NCI-H524 (cell line): ENCODE measurements around the gene ARRB1.
"Not testable (repeated sequence)": the region's sequence is repeated elsewhere in the genome, so short reads cannot be mapped to it uniquely, and the experiment has no call there.

Experiments
- DNase-seq, 2 experiments: peaks; one replicate each; lab custom pipeline; 2025; lab: John Stamatoyannopoulos, UW

The ARRB1 gene

GRCh38 chr11:75276186-75276585, 75.3 kb downstream of the ARRB1 start:
- no peak for DNase-seq

- DNase-seq = peak; percentile 80 to 93
These were observed 75.9 kb downstream of the ARRB1 start for GRCh38 chr11:75275581-75275980.

GRCh38 chr11:75274716-75275115, 76.7 kb downstream of the ARRB1 start:
- DNase-seq = not testable (repeated sequence)

GRCh38 chr11:75273411-75274391, 77.8 kb downstream of the ARRB1 start:
- no peak for DNase-seq

GRCh38 chr11:75272821-75273301, 78.6 kb downstream of the ARRB1 start:
- no peak for DNase-seq

GRCh38 chr11:75272391-75272790, 79.1 kb downstream of the ARRB1 start:
- no peak for DNase-seq

GRCh38 chr11:75271730-75272129, 79.7 kb downstream of the ARRB1 start:
- no peak for DNase-seq

GRCh38 chr11:75270896-75271418, 80.5 kb downstream of the ARRB1 start:
- DNase-seq = peak; percentile 29 to 48

GRCh38 chr11:75269896-75270295, 81.6 kb downstream of the ARRB1 start:
- no peak for DNase-seq

GRCh38 chr11:75269367-75269660, 82.1 kb downstream of the ARRB1 start:
- DNase-seq = no peak

GRCh38 chr11:75268626-75269366, 82.7 kb downstream of the ARRB1 start:
- DNase-seq = no peak

GRCh38 chr11:75267171-75267970, 84.1 kb downstream of the ARRB1 start:
- DNase-seq = no peak

GRCh38 chr11:75265851-75266531, 85.5 kb downstream of the ARRB1 start:
- no peak for DNase-seq

GRCh38 chr11:75264971-75265370, 86.5 kb downstream of the ARRB1 start:
- no peak for DNase-seq

- DNase-seq = no peak
These were observed 87.1 kb downstream of the ARRB1 start for GRCh38 chr11:75264356-75264755.

GRCh38 chr11:75263944-75264349, 87.5 kb downstream of the ARRB1 start:
- DNase-seq = no peak

GRCh38 chr11:75262961-75263852, 88.3 kb downstream of the ARRB1 start:
- DNase-seq = no peak

GRCh38 chr11:75262436-75262835, 89.0 kb downstream of the ARRB1 start:
- DNase-seq = no peak

GRCh38 chr11:75261902-75262361, 89.5 kb downstream of the ARRB1 start:
- no peak for DNase-seq
